Spleen (tissue), 7 donors: ENCODE data around the gene TRIM71.

Experiments
- POLR2A ChIP-seq, 3 donors: fragments of 450-650 bp; IDR thresholded peaks; one replicate each; pipeline ENCODE4 v1.5.1; 2017; ENCODE audit warnings: antibody characterized with exemption in 3 of 3, mild to moderate bottlenecking in 1 of 3
- TF ChIP-seq, protein P1 (sequence below), 11 experiments: fragments of 200-600 bp in 7 of 11; fragments of 450-650 bp in 4 of 11; sonication (generic) in 4 of 11; IDR thresholded peaks in 8 of 11; conservative IDR thresholded peaks in 3 of 11; 1 replicate in 7 of 11; 2 replicates in 4 of 11; pipeline versions ENCODE4 v1.4.0 to v1.8.0; 2016 to 2021; ENCODE audit warnings: antibody characterized with exemption in 11 of 11, inconsistent platforms in 4 of 11, mild to moderate bottlenecking in 1 of 11
- donor health status: DM: no; HTN: no; CAD: no; lungs with moderate emphysema.
- donor health status: DM: no; HTN: no; CAD: no.
- donor health status: DM: no; HTN: no; CAD: no.

GRCh38 chr3:32859604-32860237, 41.9 kb downstream of the TRIM71 start:
- TF ChIP-seq POLR2A (IDR thresholded peaks at IDR 0.05) = no peak
- TF ChIP-seq, protein P1, sequence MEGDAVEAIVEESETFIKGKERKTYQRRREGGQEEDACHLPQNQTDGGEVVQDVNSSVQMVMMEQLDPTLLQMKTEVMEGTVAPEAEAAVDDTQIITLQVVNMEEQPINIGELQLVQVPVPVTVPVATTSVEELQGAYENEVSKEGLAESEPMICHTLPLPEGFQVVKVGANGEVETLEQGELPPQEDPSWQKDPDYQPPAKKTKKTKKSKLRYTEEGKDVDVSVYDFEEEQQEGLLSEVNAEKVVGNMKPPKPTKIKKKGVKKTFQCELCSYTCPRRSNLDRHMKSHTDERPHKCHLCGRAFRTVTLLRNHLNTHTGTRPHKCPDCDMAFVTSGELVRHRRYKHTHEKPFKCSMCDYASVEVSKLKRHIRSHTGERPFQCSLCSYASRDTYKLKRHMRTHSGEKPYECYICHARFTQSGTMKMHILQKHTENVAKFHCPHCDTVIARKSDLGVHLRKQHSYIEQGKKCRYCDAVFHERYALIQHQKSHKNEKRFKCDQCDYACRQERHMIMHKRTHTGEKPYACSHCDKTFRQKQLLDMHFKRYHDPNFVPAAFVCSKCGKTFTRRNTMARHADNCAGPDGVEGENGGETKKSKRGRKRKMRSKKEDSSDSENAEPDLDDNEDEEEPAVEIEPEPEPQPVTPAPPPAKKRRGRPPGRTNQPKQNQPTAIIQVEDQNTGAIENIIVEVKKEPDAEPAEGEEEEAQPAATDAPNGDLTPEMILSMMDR (IDR thresholded peaks at IDR 0.05 in 8 of 11, conservative IDR thresholded peaks at IDR 0.05 in 3 of 11) = no peak
